Esophagus muscularis mucosa (tissue), 4 donors: ENCODE data around the gene PTBP1. TPM values are rescaled to one million over a fixed set of nuclear protein-coding genes. Genes with fewer than 3 reads are reported as not detected.
A peak's percentile ranks its signal among the peaks of the same experiment; 100 is the strongest.

Experiments used
- DNase-seq: peaks from one replicate; pipeline ENCODE4 v3.0.0-alpha.2; 2017; ENCODE audit errors: extremely low spot score
- H3K27ac ChIP-seq, 4 donors: fragments of 200-600 bp; sonication (generic); replicated peaks in 1 of 4; 1 replicate in 3 of 4; 2 replicates in 1 of 4; pipeline ENCODE4 v1.5.1; 2016 to 2019; ENCODE audit warnings: mild to moderate bottlenecking in 1 of 4
- H3K27me3 ChIP-seq, 4 donors: fragments of 200-600 bp; sonication (generic); one replicate each; pipeline versions ENCODE4 v1.5.1 to v1.6.0; 2016 to 2019
- H3K36me3 ChIP-seq, 4 donors: fragments of 200-600 bp; sonication (generic); one replicate each; pipeline ENCODE4 v1.5.1; 2016 to 2019
- H3K4me1 ChIP-seq, 4 donors: fragments of 200-600 bp; sonication (generic); one replicate each; pipeline ENCODE4 v1.5.1; 2016 to 2019
- H3K4me3 ChIP-seq, 4 donors: fragments of 200-600 bp; sonication (generic); 1 replicate in 2 of 4; 2 replicates in 2 of 4; pipeline ENCODE4 v1.5.1; 2016 to 2019; ENCODE audit warnings: mild to moderate bottlenecking in 4 of 4, moderate library complexity in 1 of 4
- H3K9me3 ChIP-seq, 4 donors: fragments of 200-600 bp; sonication (generic); 1 replicate in 3 of 4; 2 replicates in 1 of 4; pipeline ENCODE4 v1.5.1; 2016 to 2019
- EP300 ChIP-seq: sonication (generic); formaldehyde crosslinking; IDR thresholded peaks from one replicate; pipeline ENCODE4 v1.6.1; 2017; ENCODE audit warnings: antibody characterized with exemption
- POLR2A ChIP-seq: fragments of 450-650 bp; IDR thresholded peaks from one replicate; pipeline ENCODE4 v1.6.1; 2017; ENCODE audit warnings: antibody characterized with exemption, moderate library complexity, mild to moderate bottlenecking, low read depth
- POLR2AphosphoS5 ChIP-seq, 2 donors: sonication (generic); formaldehyde crosslinking; IDR thresholded peaks; one replicate each; pipeline ENCODE4 v1.6.1; 2017; ENCODE audit warnings: antibody characterized with exemption in 2 of 2
- WGBS: methylation state at CpG from one replicate; pipeline ENCODE4 v1.1.5; 2018; 5-methylcytosine and 5-hydroxymethylcytosine counted together
- intact Hi-C: fragments of 100-400 bp; cut with DNase I; formaldehyde crosslinking; loops from one replicate; pipeline ENCODE4 v1.15.1; 2023
- total RNA-seq, 4 donors: library from RNA; depleted of rRNA; stranded (reverse); fragments of >200 nt; gene quantifications; one replicate each; pipeline versions ENCODE4 v1.1.0 to v1.2.1, GENCODE V29; 2016
- TF ChIP-seq, protein P1 (sequence below), 3 experiments: fragments of 200-600 bp in 2 of 3; fragments of 450-650 bp in 1 of 3; sonication (generic) in 2 of 3; IDR thresholded peaks; one replicate each; pipeline ENCODE4 v1.5.1; 2017 to 2019; ENCODE audit warnings: antibody characterized with exemption in 3 of 3, mild to moderate bottlenecking in 2 of 3, moderate library complexity in 1 of 3

The PTBP1 gene
- total RNA-seq, 4 donors from 2014 or later = 76.8 to 110 (median 95.3) TPM

DNA sequence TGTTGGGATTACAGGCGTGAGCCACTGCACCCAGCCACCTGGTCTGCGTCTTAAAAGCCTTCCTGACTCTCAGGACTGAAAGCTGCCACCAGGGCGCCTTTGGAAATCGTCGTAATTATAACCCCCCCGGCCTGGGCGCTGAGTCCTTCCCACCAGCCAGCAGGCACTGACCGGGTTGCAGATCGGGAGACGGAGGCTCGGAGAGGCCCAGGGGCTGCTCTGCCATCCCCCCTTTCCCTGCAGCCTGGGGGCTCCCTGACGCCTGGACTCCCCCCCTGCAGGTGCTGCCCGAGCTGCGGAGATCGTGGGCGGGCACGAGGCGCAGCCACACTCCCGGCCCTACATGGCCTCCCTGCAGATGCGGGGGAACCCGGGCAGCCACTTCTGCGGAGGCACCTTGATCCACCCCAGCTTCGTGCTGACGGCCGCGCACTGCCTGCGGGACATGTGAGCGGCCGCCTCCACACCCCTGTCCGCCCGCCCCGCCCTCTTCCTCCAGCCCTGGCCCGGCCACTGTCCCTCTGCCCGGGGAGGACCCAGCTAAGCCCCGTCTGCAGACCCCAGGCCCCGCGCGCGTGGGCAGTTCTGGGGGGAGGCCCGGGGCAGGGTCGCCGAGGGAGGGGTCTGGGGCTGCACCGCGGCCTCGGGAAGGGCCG, 46.1 kb downstream of the PTBP1 start:
- no peak for TF ChIP-seq POLR2AphosphoS5 (IDR thresholded peaks at IDR 0.05)
- TF ChIP-seq, protein P1, sequence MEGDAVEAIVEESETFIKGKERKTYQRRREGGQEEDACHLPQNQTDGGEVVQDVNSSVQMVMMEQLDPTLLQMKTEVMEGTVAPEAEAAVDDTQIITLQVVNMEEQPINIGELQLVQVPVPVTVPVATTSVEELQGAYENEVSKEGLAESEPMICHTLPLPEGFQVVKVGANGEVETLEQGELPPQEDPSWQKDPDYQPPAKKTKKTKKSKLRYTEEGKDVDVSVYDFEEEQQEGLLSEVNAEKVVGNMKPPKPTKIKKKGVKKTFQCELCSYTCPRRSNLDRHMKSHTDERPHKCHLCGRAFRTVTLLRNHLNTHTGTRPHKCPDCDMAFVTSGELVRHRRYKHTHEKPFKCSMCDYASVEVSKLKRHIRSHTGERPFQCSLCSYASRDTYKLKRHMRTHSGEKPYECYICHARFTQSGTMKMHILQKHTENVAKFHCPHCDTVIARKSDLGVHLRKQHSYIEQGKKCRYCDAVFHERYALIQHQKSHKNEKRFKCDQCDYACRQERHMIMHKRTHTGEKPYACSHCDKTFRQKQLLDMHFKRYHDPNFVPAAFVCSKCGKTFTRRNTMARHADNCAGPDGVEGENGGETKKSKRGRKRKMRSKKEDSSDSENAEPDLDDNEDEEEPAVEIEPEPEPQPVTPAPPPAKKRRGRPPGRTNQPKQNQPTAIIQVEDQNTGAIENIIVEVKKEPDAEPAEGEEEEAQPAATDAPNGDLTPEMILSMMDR (IDR thresholded peaks at IDR 0.05) = peak in 1 of 3 experiments; percentile 3
- no peak for TF ChIP-seq POLR2A
- TF ChIP-seq EP300 = no peak
- Histone ChIP-seq H3K9me3 (no peaks in the 10 kb centered on the region), H3K36me3 (no peaks in the 10 kb centered on the region), H3K27me3 (peaks cover 0 to 96% (median 35%) of the 10 kb centered on the region in 4 donors), H3K27ac (no peak overlapping the region), H3K4me1 (peaks cover 13 to 30% (median 23%) of the 10 kb centered on the region in 4 donors), H3K4me3 (peak overlapping the region; percentile 31 to 42 (median 34))
- intact Hi-C loops = no loop called here
- DNase-seq = no peak
- WGBS = 8% methylated on average over 12 of the region's 46 CpGs

DNA sequence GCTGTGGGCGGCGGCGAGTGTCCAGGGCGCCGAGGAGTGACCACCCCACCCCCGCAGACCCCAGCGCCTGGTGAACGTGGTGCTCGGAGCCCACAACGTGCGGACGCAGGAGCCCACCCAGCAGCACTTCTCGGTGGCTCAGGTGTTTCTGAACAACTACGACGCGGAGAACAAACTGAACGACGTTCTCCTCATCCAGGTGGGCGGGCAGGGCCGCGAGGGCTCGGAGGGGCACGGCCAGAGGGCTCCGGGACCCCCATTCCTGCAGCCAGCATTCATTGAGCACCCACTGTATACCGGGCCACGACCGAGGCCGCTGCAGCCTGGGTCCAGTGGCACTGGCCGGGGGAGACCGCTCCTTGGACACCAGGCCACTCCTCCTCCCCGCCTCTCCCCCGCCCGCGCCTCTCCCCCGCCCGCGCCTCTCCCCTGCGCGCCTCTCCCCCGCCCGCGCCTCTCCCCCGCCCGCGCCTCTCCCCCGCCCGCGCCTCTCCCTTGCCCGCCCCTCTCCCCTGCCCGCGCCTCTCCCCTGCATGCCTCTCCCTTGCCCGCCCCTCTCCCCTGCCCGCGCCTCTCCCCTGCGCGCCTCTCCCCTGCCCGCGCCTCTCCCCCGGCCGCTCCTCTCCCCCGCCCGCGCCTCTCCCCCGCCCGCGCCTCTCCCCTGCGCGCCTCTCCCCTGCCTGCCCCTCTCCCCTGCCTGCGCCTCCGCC, 46.7 kb downstream of the PTBP1 start:
- peaks cover 0 to 93% (median 35%) of the 10 kb centered on the region in 4 donors for H3K27me3 ChIP-seq
- H3K4me1 ChIP-seq = peaks cover 13 to 35% (median 27%) of the 10 kb centered on the region in 4 donors
- no peak for DNase-seq
- peak overlapping the region; percentile 31 to 42 (median 34) for H3K4me3 ChIP-seq
- H3K9me3 ChIP-seq = no peaks in the 10 kb centered on the region
- no peak for TF ChIP-seq POLR2AphosphoS5 (IDR thresholded peaks at IDR 0.05)
- TF ChIP-seq POLR2A = no peak
- no peak for TF ChIP-seq EP300
- TF ChIP-seq, protein P1 (IDR thresholded peaks at IDR 0.05) = no peak
- WGBS = 21% methylated on average over 2 of the region's 70 CpGs
- intact Hi-C loops = no loop called here
- no peaks in the 10 kb centered on the region for H3K36me3 ChIP-seq
- H3K27ac ChIP-seq = no peak overlapping the region

DNA sequence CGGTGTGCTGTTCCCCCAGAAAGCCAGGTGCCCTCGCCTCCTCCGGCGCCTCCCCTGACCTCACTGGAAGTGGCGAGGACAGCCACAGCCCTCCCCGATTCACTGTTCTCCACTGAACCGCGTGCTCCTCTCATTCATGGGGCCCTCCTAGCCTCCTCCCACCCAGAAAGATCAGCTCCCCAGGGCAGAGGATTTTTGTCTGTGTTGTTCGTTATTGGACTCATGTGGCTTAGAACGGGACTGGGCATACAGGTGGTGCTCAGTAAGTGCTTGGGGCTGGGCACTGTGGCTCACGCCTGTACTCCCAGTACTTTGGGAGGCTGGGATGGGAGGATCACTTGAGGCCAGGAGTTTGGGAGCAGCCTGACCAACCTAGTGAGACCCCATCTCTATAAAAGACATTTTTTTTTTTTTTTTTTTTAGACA, 47.3 kb downstream of the PTBP1 start:
- Histone ChIP-seq H3K4me3 (no peak overlapping the region), H3K27ac (no peak overlapping the region), H3K4me1 (peaks cover 13 to 35% (median 29%) of the 10 kb centered on the region in 4 donors), H3K36me3 (no peaks in the 10 kb centered on the region), H3K27me3 (peaks cover 0 to 87% (median 35%) of the 10 kb centered on the region in 4 donors), H3K9me3 (no peaks in the 10 kb centered on the region)
- WGBS = 30% methylated on average over 10 of the region's 11 CpGs
- intact Hi-C loops = no loop called here
- TF ChIP-seq POLR2A (no peak), POLR2AphosphoS5 (IDR thresholded peaks at IDR 0.05) (no peak), EP300 (no peak)
- TF ChIP-seq, protein P1 (IDR thresholded peaks at IDR 0.05) = no peak
- DNase-seq = no peak

DNA sequence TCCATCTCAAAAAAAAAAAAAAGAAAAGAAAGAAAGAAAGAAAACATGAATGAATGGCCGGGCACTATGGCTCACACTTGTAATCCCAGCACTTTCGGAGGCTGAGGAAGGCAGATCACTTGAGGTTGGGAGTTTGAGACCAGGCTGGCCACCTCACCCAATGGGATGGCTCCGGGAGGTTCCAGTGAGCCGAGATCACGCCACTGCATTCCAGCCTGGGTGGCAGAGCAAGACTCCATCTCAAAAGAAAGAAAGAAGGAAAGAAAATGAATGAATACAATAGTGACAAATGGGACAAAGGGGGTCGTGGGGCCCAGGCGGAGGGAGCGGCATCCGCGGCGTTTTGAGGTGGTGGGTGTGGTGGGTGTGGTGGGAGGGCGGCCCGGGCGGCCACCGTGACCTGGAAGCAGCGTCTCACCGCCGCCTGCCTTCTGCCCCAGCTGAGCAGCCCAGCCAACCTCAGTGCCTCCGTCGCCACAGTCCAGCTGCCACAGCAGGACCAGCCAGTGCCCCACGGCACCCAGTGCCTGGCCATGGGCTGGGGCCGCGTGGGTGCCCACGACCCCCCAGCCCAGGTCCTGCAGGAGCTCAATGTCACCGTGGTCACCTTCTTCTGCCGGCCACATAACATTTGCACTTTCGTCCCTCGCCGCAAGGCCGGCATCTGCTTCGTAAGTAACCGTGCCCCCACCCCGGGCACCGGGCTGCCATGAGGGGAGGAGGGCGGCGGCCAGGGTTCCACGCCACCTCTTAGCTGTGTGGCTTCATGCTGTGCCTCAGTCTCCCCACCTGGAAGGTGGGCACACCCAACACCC, 48.7 kb downstream of the PTBP1 start:
- intact Hi-C loops = no loop called here
- DNase-seq = no peak
- Histone ChIP-seq H3K27ac (no peak overlapping the region), H3K4me3 (no peak overlapping the region), H3K27me3 (peaks cover 0 to 75% (median 33%) of the 10 kb centered on the region in 4 donors), H3K9me3 (no peaks in the 10 kb centered on the region), H3K4me1 (peaks cover 16 to 46% (median 38%) of the 10 kb centered on the region in 4 donors), H3K36me3 (no peaks in the 10 kb centered on the region)
- TF ChIP-seq, protein P1 (IDR thresholded peaks at IDR 0.05) = no peak
- TF ChIP-seq POLR2AphosphoS5 (IDR thresholded peaks at IDR 0.05) = no peak
- TF ChIP-seq EP300 = no peak
- TF ChIP-seq POLR2A = no peak
- 71% methylated on average over 31 of the region's 37 CpGs for WGBS
